ENCODE results near the gene AKR1C2. TPM values are rescaled to one million over a fixed set of nuclear protein-coding genes. Genes with fewer than 3 reads are reported as not detected.

Gene AKR1C2
- total RNA-seq, 1 donor from 2014 or later: 87.5 TPM

DNA sequence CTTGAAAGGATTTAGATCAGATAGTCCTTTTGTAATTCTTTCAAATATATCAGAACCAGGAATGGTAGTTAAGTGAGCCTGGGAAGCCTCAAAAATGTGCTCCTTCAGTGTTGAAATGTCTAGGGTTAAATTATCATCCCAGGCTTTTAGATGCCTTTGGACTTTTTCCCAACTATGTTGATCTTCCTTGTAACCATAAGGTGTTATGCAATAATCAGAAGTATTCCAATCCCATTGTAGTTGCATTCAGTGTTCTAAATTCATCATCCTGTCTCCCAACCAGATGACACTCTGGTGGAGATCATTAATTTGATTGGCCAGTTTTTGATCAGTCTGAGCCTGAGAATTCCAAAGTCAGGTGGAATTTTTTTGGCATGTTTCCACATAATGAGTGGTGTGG is 35.1 kb upstream of the AKR1C2 start:
- DNase-seq (ENCODE audit: extremely low spot score, unreplicated experiment): no peak
- no peaks in the 10 kb centered on the region for H3K4me1 Mint-ChIP-seq (ENCODE audit: unreplicated experiment)
- peaks cover 6% of the 10 kb centered on the region for H3K9me3 Mint-ChIP-seq
- no peaks in the 10 kb centered on the region for H3K36me3 Mint-ChIP-seq
- no peak overlapping the region for H3K4me3 Mint-ChIP-seq
- H3K27ac Mint-ChIP-seq: no peak overlapping the region
- no peaks in the 10 kb centered on the region for H3K27me3 Mint-ChIP-seq
- TF ChIP-seq, protein P1, sequence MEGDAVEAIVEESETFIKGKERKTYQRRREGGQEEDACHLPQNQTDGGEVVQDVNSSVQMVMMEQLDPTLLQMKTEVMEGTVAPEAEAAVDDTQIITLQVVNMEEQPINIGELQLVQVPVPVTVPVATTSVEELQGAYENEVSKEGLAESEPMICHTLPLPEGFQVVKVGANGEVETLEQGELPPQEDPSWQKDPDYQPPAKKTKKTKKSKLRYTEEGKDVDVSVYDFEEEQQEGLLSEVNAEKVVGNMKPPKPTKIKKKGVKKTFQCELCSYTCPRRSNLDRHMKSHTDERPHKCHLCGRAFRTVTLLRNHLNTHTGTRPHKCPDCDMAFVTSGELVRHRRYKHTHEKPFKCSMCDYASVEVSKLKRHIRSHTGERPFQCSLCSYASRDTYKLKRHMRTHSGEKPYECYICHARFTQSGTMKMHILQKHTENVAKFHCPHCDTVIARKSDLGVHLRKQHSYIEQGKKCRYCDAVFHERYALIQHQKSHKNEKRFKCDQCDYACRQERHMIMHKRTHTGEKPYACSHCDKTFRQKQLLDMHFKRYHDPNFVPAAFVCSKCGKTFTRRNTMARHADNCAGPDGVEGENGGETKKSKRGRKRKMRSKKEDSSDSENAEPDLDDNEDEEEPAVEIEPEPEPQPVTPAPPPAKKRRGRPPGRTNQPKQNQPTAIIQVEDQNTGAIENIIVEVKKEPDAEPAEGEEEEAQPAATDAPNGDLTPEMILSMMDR (conservative IDR thresholded peaks at IDR 0.05): no peak

DNA sequence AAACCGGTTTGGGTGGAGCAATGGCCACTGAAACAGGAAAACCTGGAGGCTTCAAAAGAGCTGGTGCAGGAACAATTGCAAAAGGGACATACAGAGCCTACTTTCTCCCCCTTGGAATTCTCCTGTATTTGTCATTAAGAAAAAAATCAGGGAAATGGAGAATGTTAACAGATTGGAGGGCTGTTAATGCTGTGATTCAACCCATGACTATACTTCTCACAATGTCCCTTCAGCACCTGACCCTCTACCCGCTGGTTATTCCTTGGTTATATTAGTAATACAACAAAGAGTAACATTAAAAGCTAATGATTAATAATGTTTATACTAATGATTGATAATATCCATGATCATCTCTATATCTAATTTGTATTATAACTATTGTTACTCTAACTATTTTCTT is 34.4 kb upstream of the AKR1C2 start:
- Mint-ChIP-seq H3K9me3 (peaks cover 6% of the 10 kb centered on the region), H3K4me1 (ENCODE audit: unreplicated experiment) (no peaks in the 10 kb centered on the region), H3K36me3 (no peaks in the 10 kb centered on the region), H3K27ac (no peak overlapping the region), H3K27me3 (no peaks in the 10 kb centered on the region), H3K4me3 (no peak overlapping the region)
- TF ChIP-seq, protein P1 (conservative IDR thresholded peaks at IDR 0.05): no peak
- no peak for DNase-seq (ENCODE audit: extremely low spot score, unreplicated experiment)

DNA sequence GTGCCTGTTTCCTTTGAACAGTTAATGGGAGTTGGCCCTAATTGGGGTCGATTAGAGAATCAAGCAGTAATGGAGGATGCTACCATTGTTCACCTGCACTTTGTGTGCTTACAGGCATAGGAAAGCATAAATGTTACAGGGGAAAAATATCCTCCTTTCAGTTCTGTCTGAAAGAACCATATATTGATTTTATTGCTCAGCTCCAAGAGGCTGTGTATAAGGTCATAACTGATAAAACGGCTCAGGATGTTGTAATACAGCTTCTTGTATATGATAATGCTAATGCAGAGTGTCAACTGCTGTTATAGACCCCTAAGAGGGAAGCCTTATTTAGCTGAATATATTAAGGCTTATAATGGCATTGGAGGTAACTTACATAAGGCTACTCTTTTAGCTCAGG is 32.9 kb upstream of the AKR1C2 start:
- Mint-ChIP-seq H3K27ac (no peak overlapping the region), H3K36me3 (no peaks in the 10 kb centered on the region), H3K9me3 (peaks cover 9% of the 10 kb centered on the region), H3K4me3 (no peak overlapping the region), H3K27me3 (no peaks in the 10 kb centered on the region), H3K4me1 (ENCODE audit: unreplicated experiment) (no peaks in the 10 kb centered on the region)
- TF ChIP-seq, protein P1 (conservative IDR thresholded peaks at IDR 0.05): no peak
- no peak for DNase-seq (ENCODE audit: extremely low spot score, unreplicated experiment)

DNA sequence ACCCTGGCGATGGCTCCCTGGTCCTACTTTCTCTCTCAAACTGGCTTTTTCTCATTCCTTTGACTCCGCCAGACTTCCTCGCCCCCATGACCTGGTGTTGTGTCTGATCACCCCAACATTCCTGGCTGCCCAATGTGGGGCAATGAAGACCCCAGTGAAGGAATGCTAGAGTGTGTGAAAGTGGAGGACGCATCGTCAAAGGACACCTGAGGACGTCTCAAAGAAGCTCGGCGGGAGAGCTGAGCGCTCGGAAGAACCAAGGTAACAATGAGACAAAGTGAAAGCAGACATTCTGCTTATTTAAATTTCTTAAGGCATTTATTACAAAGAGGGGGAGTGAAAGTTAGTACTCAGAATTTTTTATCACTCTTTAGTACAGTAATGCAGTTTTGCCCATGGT is 31.7 kb upstream of the AKR1C2 start:
- TF ChIP-seq, protein P1 (conservative IDR thresholded peaks at IDR 0.05): no peak
- H3K9me3 Mint-ChIP-seq: peaks cover 13% of the 10 kb centered on the region
- H3K4me1 Mint-ChIP-seq (ENCODE audit: unreplicated experiment): no peaks in the 10 kb centered on the region
- no peak for DNase-seq (ENCODE audit: extremely low spot score, unreplicated experiment)
- no peak overlapping the region for H3K27ac Mint-ChIP-seq
- H3K4me3 Mint-ChIP-seq: no peak overlapping the region
- no peaks in the 10 kb centered on the region for H3K36me3 Mint-ChIP-seq
- no peaks in the 10 kb centered on the region for H3K27me3 Mint-ChIP-seq

DNA sequence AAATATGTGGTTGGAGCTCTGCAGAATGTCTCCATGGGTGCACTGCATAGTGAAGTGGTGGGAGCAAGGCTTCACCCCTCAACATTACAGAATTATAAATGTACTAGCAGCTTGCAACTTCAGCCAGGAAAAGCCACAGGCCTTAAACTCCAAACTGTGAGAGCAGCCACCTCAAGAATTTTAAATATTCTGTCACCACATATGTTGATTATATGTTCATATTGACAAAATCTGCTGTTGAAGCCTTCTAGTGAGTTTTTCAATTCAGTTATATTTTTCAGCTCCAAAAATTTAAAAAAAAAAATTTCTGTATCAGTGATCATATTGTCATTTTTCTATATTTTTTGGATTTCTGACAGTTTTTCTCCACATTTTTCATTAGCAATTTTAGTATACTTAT is 30.9 kb upstream of the AKR1C2 start:
- no peaks in the 10 kb centered on the region for H3K4me1 Mint-ChIP-seq (ENCODE audit: unreplicated experiment)
- TF ChIP-seq, protein P1 (conservative IDR thresholded peaks at IDR 0.05): no peak
- no peak for DNase-seq (ENCODE audit: extremely low spot score, unreplicated experiment)
- H3K9me3 Mint-ChIP-seq: peaks cover 19% of the 10 kb centered on the region
- no peaks in the 10 kb centered on the region for H3K27me3 Mint-ChIP-seq
- H3K4me3 Mint-ChIP-seq: no peak overlapping the region
- no peak overlapping the region for H3K27ac Mint-ChIP-seq
- no peaks in the 10 kb centered on the region for H3K36me3 Mint-ChIP-seq

All from type B pancreatic cell (in vitro differentiated cells).